ENCODE results near the gene ZYG11A.

The ZYG11A gene

GRCh38 chr1:52906135-52906603, 63.6 kb downstream of the ZYG11A start:
- no peak overlapping the region for H3K4me3 ChIP-seq (ENCODE audit: low read depth, low read length)
- no peaks in the 10 kb centered on the region for H3K36me3 ChIP-seq (ENCODE audit: control insufficient read depth, insufficient read depth, low read length)
- no peak overlapping the region for H3K9ac ChIP-seq (ENCODE audit: low read depth, low read length)
- H3K27ac ChIP-seq (ENCODE audit: low read depth, low read length) = no peak overlapping the region
- no peaks in the 10 kb centered on the region for H3K9me3 ChIP-seq (ENCODE audit: control insufficient read depth, insufficient read depth, low read length)
- no peaks in the 10 kb centered on the region for H3K27me3 ChIP-seq (ENCODE audit: control insufficient read depth, insufficient read depth, low read length)
- peaks cover 20% of the 10 kb centered on the region for H3K4me1 ChIP-seq (ENCODE audit: control insufficient read depth, insufficient read depth, low read length)

GRCh38 chr1:52907068-52907811, 64.7 kb downstream of the ZYG11A start:
- H3K27ac ChIP-seq (ENCODE audit: low read depth, low read length) = no peak overlapping the region
- H3K9me3 ChIP-seq (ENCODE audit: control insufficient read depth, insufficient read depth, low read length) = no peaks in the 10 kb centered on the region
- peaks cover 20% of the 10 kb centered on the region for H3K4me1 ChIP-seq (ENCODE audit: control insufficient read depth, insufficient read depth, low read length)
- H3K27me3 ChIP-seq (ENCODE audit: control insufficient read depth, insufficient read depth, low read length) = no peaks in the 10 kb centered on the region
- H3K4me3 ChIP-seq (ENCODE audit: low read depth, low read length) = no peak overlapping the region
- no peak overlapping the region for H3K9ac ChIP-seq (ENCODE audit: low read depth, low read length)
- no peaks in the 10 kb centered on the region for H3K36me3 ChIP-seq (ENCODE audit: control insufficient read depth, insufficient read depth, low read length)

DNA sequence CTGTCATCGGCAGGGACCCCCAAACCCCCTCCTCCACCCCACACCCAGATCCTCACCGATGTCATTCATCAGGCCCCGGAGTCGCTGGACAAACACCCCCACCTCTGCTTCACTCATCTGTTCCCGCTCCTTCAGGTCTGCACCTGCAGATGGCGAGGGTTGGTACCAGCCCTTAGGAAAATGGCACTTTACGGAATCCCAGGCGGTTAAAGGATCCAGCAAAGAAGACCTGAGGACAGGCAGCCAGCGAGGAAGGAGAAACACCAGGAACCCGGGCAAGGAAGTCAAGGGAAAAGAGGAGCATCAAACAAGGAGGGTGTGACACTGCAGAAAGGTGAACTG, 65.2 kb downstream of the ZYG11A start:
- Histone ChIP-seq H3K4me1 (ENCODE audit: control insufficient read depth, insufficient read depth, low read length) (peaks cover 20% of the 10 kb centered on the region), H3K27ac (ENCODE audit: low read depth, low read length) (no peak overlapping the region), H3K9ac (ENCODE audit: low read depth, low read length) (no peak overlapping the region), H3K4me3 (ENCODE audit: low read depth, low read length) (no peak overlapping the region), H3K9me3 (ENCODE audit: control insufficient read depth, insufficient read depth, low read length) (no peaks in the 10 kb centered on the region), H3K36me3 (ENCODE audit: control insufficient read depth, insufficient read depth, low read length) (no peaks in the 10 kb centered on the region), H3K27me3 (ENCODE audit: control insufficient read depth, insufficient read depth, low read length) (no peaks in the 10 kb centered on the region)

GRCh38 chr1:52911541-52911940, 69.0 kb downstream of the ZYG11A start:
- H3K36me3 ChIP-seq (ENCODE audit: control insufficient read depth, insufficient read depth, low read length) = no peaks in the 10 kb centered on the region
- H3K27me3 ChIP-seq (ENCODE audit: control insufficient read depth, insufficient read depth, low read length) = no peaks in the 10 kb centered on the region
- H3K9me3 ChIP-seq (ENCODE audit: control insufficient read depth, insufficient read depth, low read length) = no peaks in the 10 kb centered on the region
- H3K27ac ChIP-seq (ENCODE audit: low read depth, low read length) = no peak overlapping the region
- H3K4me3 ChIP-seq (ENCODE audit: low read depth, low read length) = no peak overlapping the region
- no peak overlapping the region for H3K9ac ChIP-seq (ENCODE audit: low read depth, low read length)
- H3K4me1 ChIP-seq (ENCODE audit: control insufficient read depth, insufficient read depth, low read length) = peaks cover 8% of the 10 kb centered on the region

DNA sequence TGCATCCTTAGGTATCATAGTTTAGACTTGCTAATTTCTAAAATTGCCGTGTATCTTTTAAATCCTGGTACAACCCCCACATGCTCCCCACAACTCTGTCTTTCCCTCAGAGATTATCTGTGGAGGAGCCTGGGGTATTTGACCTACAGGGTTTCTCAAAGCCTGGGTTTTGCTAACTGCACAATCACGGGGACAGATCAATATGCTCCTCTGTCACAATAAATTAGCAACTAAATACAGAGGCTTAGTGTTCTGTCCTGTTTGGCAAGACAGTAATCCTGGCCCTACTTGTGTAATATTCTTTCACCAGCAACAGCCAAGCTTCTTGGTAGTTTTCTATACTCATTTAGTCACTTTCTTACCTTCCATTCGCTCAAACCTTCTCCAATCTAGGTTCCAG, 70.5 kb downstream of the ZYG11A start:
- no peaks in the 10 kb centered on the region for H3K9me3 ChIP-seq (ENCODE audit: control insufficient read depth, insufficient read depth, low read length)
- H3K9ac ChIP-seq (ENCODE audit: low read depth, low read length) = no peak overlapping the region
- no peak overlapping the region for H3K27ac ChIP-seq (ENCODE audit: low read depth, low read length)
- no peaks in the 10 kb centered on the region for H3K27me3 ChIP-seq (ENCODE audit: control insufficient read depth, insufficient read depth, low read length)
- H3K4me3 ChIP-seq (ENCODE audit: low read depth, low read length) = no peak overlapping the region
- H3K4me1 ChIP-seq (ENCODE audit: control insufficient read depth, insufficient read depth, low read length) = peaks cover 8% of the 10 kb centered on the region
- H3K36me3 ChIP-seq (ENCODE audit: control insufficient read depth, insufficient read depth, low read length) = no peaks in the 10 kb centered on the region

DNA sequence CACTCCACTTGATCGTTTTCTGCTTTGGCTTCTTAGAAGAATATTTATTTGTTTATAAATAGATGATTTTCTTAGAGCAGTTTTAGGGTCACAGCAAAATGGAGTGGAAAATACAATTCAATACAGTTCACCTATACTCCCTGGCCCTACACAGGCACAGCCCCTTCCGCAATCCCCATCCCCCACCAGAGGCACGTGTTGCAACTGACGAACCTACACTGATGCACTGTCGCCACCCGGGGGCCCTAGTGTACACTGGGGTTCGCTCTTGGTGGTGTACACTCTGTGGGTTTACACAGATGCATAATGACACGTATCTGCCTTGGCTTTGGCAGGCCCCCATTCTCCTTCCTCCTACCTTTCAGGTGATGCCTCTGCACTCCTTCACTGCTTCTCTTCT, 71.0 kb downstream of the ZYG11A start:
- H3K4me1 ChIP-seq (ENCODE audit: control insufficient read depth, insufficient read depth, low read length) = peaks cover 8% of the 10 kb centered on the region
- H3K9ac ChIP-seq (ENCODE audit: low read depth, low read length) = no peak overlapping the region
- H3K36me3 ChIP-seq (ENCODE audit: control insufficient read depth, insufficient read depth, low read length) = no peaks in the 10 kb centered on the region
- no peak overlapping the region for H3K27ac ChIP-seq (ENCODE audit: low read depth, low read length)
- H3K27me3 ChIP-seq (ENCODE audit: control insufficient read depth, insufficient read depth, low read length) = no peaks in the 10 kb centered on the region
- H3K4me3 ChIP-seq (ENCODE audit: low read depth, low read length) = no peak overlapping the region
- no peaks in the 10 kb centered on the region for H3K9me3 ChIP-seq (ENCODE audit: control insufficient read depth, insufficient read depth, low read length)

GRCh38 chr1:52914463-52914862, 71.9 kb downstream of the ZYG11A start:
- H3K4me3 ChIP-seq (ENCODE audit: low read depth, low read length) = no peak overlapping the region
- H3K9ac ChIP-seq (ENCODE audit: low read depth, low read length) = no peak overlapping the region
- no peaks in the 10 kb centered on the region for H3K27me3 ChIP-seq (ENCODE audit: control insufficient read depth, insufficient read depth, low read length)
- H3K4me1 ChIP-seq (ENCODE audit: control insufficient read depth, insufficient read depth, low read length) = peaks cover 8% of the 10 kb centered on the region
- H3K9me3 ChIP-seq (ENCODE audit: control insufficient read depth, insufficient read depth, low read length) = no peaks in the 10 kb centered on the region
- no peak overlapping the region for H3K27ac ChIP-seq (ENCODE audit: low read depth, low read length)
- H3K36me3 ChIP-seq (ENCODE audit: control insufficient read depth, insufficient read depth, low read length) = no peaks in the 10 kb centered on the region

DNA sequence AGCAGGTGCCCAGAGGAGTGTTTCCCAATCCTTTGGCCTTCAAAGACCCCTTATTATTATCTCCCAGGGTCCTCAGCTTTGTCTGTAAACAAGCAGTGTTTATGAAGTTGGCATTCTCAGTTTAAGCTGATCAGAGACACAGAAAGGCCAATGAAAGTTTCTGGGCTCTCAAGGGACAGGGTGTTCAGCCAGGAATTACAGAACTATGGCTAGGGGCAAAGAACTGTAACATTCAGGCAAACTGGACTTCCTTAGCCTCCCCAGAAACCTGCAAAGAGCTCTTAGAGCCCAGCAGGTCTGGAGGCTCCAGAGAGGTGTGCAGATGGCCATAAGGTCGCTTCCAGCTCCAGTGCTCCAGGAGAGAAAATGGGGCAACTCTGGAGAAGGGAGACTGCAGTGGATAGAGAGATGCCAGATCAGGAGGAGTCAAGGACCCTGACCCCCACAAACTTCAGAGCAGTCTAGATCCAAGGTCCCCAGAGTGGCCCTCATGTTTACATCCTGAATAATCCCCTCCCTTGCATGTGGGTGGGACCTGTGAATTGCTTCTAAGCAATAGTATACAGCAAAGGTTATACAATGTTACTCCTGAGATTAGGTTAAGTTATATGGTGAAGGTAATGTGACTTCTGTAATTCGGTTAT, 72.8 kb downstream of the ZYG11A start:
- no peaks in the 10 kb centered on the region for H3K36me3 ChIP-seq (ENCODE audit: control insufficient read depth, insufficient read depth, low read length)
- peaks cover 7% of the 10 kb centered on the region for H3K27me3 ChIP-seq (ENCODE audit: control insufficient read depth, insufficient read depth, low read length)
- peaks cover 8% of the 10 kb centered on the region for H3K4me1 ChIP-seq (ENCODE audit: control insufficient read depth, insufficient read depth, low read length)
- no peak overlapping the region for H3K27ac ChIP-seq (ENCODE audit: low read depth, low read length)
- H3K9ac ChIP-seq (ENCODE audit: low read depth, low read length) = no peak overlapping the region
- H3K9me3 ChIP-seq (ENCODE audit: control insufficient read depth, insufficient read depth, low read length) = no peaks in the 10 kb centered on the region
- no peak overlapping the region for H3K4me3 ChIP-seq (ENCODE audit: low read depth, low read length)

GRCh38 chr1:52915855-52916220, 73.3 kb downstream of the ZYG11A start:
- Histone ChIP-seq H3K36me3 (ENCODE audit: control insufficient read depth, insufficient read depth, low read length) (no peaks in the 10 kb centered on the region), H3K9me3 (ENCODE audit: control insufficient read depth, insufficient read depth, low read length) (no peaks in the 10 kb centered on the region), H3K27me3 (ENCODE audit: control insufficient read depth, insufficient read depth, low read length) (peaks cover 12% of the 10 kb centered on the region), H3K9ac (ENCODE audit: low read depth, low read length) (no peak overlapping the region), H3K27ac (ENCODE audit: low read depth, low read length) (no peak overlapping the region), H3K4me3 (ENCODE audit: low read depth, low read length) (no peak overlapping the region), H3K4me1 (ENCODE audit: control insufficient read depth, insufficient read depth, low read length) (peaks cover 8% of the 10 kb centered on the region)

GRCh38 chr1:52916241-52916975, 73.8 kb downstream of the ZYG11A start:
- no peak overlapping the region for H3K9ac ChIP-seq (ENCODE audit: low read depth, low read length)
- H3K27me3 ChIP-seq (ENCODE audit: control insufficient read depth, insufficient read depth, low read length) = peaks cover 15% of the 10 kb centered on the region
- H3K4me1 ChIP-seq (ENCODE audit: control insufficient read depth, insufficient read depth, low read length) = peaks cover 8% of the 10 kb centered on the region
- H3K9me3 ChIP-seq (ENCODE audit: control insufficient read depth, insufficient read depth, low read length) = no peaks in the 10 kb centered on the region
- no peaks in the 10 kb centered on the region for H3K36me3 ChIP-seq (ENCODE audit: control insufficient read depth, insufficient read depth, low read length)
- no peak overlapping the region for H3K4me3 ChIP-seq (ENCODE audit: low read depth, low read length)
- no peak overlapping the region for H3K27ac ChIP-seq (ENCODE audit: low read depth, low read length)

DNA sequence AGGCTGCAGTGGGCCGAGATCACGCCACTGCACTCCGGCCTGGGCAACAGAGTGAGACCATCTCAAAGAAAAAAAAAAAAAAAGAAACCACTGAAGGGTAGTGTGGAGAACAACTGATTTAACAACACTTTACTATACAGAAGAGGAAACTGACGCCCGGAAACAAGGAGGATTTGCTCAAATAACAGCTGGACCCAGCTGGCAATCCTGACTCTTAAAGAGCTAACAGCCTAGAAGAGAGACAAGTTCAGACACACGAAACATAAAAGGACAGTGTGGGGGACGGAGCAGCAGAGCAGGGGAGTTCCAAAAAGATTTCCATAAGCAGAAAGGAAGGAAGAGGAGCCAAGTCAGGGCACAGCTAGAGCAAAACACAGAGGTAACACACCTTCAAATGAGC, 74.6 kb downstream of the ZYG11A start:
- H3K9ac ChIP-seq (ENCODE audit: low read depth, low read length) = no peak overlapping the region
- peaks cover 8% of the 10 kb centered on the region for H3K4me1 ChIP-seq (ENCODE audit: control insufficient read depth, insufficient read depth, low read length)

More for the DNA sequence above, 74.6 kb downstream of the ZYG11A start:
- no peaks in the 10 kb centered on the region for H3K9me3 ChIP-seq (ENCODE audit: control insufficient read depth, insufficient read depth, low read length)
- peaks cover 15% of the 10 kb centered on the region for H3K27me3 ChIP-seq (ENCODE audit: control insufficient read depth, insufficient read depth, low read length)
- no peak overlapping the region for H3K27ac ChIP-seq (ENCODE audit: low read depth, low read length)
- no peak overlapping the region for H3K4me3 ChIP-seq (ENCODE audit: low read depth, low read length)
- H3K36me3 ChIP-seq (ENCODE audit: control insufficient read depth, insufficient read depth, low read length) = no peaks in the 10 kb centered on the region

All from HUES48 (cell line).